Endothelial cell of umbilical vein (primary cell): ENCODE data around the gene ZNRD2. TPM values are rescaled to one million over a fixed set of nuclear protein-coding genes. Genes with fewer than 3 reads are reported as not detected.

Experiments
- BruUV-seq: library from RNA; stranded (reverse); fragments of 400-500 nt; replicated peaks from 2 replicates; lab custom pipeline; 2021; lab: Mats Ljungman, UMichigan
- CTCF ChIA-PET: fragments of 300-600, 350-600 bp; sonication (Branson Sonifier 250); formaldehyde crosslinking; loops from one replicate; lab custom pipeline; 2021; ENCODE audit warnings: antibody characterized with exemption, inconsistent platforms; lab: Charles Lee
- POLR2A ChIA-PET: fragments of 300-600, 350-600 bp; sonication (Branson Sonifier 250); formaldehyde crosslinking; loops from one replicate; lab custom pipeline; 2021; ENCODE audit warnings: antibody characterized with exemption, inconsistent platforms; lab: Charles Lee
- DNase-seq: peaks from one replicate; pipeline ENCODE4 v3.0.0-alpha.2; 2011; ENCODE audit warnings: low read depth, low spot score
- FAIRE-seq: peaks from 2 replicates; lab custom pipeline; 2011; peaks lifted over from hg19 to GRCh38; lab: Jason Lieb, UNC
- H2AFZ ChIP-seq: 2 replicates; pipeline ENCODE4 v1.6.0; 2012; ENCODE audit warnings: low read depth, low read length, control low read depth, inconsistent platforms
- H3K27ac ChIP-seq: 2 replicates; pipeline ENCODE4 v1.5.1; 2011; ENCODE audit warnings: low read depth, mild to moderate bottlenecking, control low read depth, low read length, moderate library complexity; ENCODE audit not compliant: insufficient read depth
- H3K27me3 ChIP-seq, 2 experiments: 2 replicates each; pipeline versions ENCODE4 v1.6.0 to v1.6.1; 2011; ENCODE audit warnings: low read length in 2 of 2, mixed read lengths in 1 of 2; ENCODE audit not compliant: control insufficient read depth in 2 of 2, insufficient read depth in 2 of 2
- H3K36me3 ChIP-seq, 2 experiments: 2 replicates in 1 of 2; 3 replicates in 1 of 2; pipeline ENCODE4 v1.5.1; 2011; ENCODE audit warnings: low read length in 2 of 2, mild to moderate bottlenecking in 1 of 2, moderate library complexity in 1 of 2; ENCODE audit not compliant: control insufficient read depth in 2 of 2, insufficient read depth in 2 of 2; ENCODE audit errors: extremely low read depth in 1 of 2
- H3K4me1 ChIP-seq: 3 replicates; pipeline ENCODE4 v1.5.1; 2011; ENCODE audit warnings: mild to moderate bottlenecking, low read length; ENCODE audit not compliant: control insufficient read depth, insufficient read depth; ENCODE audit errors: extremely low read depth
- H3K4me2 ChIP-seq: 2 replicates; pipeline ENCODE4 v1.6.1; 2011; ENCODE audit warnings: low read length, control low read depth, mixed read lengths; ENCODE audit not compliant: insufficient read depth
- H3K4me3 ChIP-seq, 3 experiments: fragments of 200-600 bp in 1 of 3; sonication (generic), shearing (Covaris generic) in 1 of 3; replicated peaks in 1 of 3; 2 replicates each; pipeline ENCODE4 v1.5.1; 2011 to 2016; ENCODE audit warnings: control low read depth in 3 of 3, low read length in 3 of 3, mild to moderate bottlenecking in 2 of 3, inconsistent platforms in 1 of 3, low read depth in 1 of 3, moderate library complexity in 1 of 3; ENCODE audit not compliant: insufficient read depth in 1 of 3
- H3K79me2 ChIP-seq: 2 replicates; pipeline ENCODE4 v1.6.0; 2012; ENCODE audit warnings: low read length, inconsistent platforms; ENCODE audit not compliant: control insufficient read depth, insufficient read depth
- H3K9ac ChIP-seq: replicated peaks from 2 replicates; pipeline ENCODE3; 2011; ENCODE audit warnings: low read length, control low read depth; ENCODE audit not compliant: insufficient read depth; ENCODE audit errors: extremely low read depth
- H3K9me1 ChIP-seq: replicated peaks from 3 replicates; pipeline ENCODE4 v1.6.0; 2011; ENCODE audit warnings: mild to moderate bottlenecking, low read length; ENCODE audit not compliant: control insufficient read depth, insufficient read depth; ENCODE audit errors: extremely low read depth
- H3K9me3 ChIP-seq: replicated peaks from 2 replicates; pipeline ENCODE4 v1.5.1; 2012; ENCODE audit warnings: low read length, inconsistent platforms; ENCODE audit not compliant: control insufficient read depth, insufficient read depth
- H4K20me1 ChIP-seq: replicated peaks from 2 replicates; pipeline ENCODE3; 2011; ENCODE audit warnings: mild to moderate bottlenecking, low read length; ENCODE audit not compliant: control insufficient read depth, insufficient read depth; ENCODE audit errors: extremely low read depth
- CTCF ChIP-seq, 2 donors: IDR thresholded peaks; 1 replicate in 1 of 2; 2 replicates in 1 of 2; pipeline ENCODE4 v1.5.1; 2011; ENCODE audit warnings: low read length in 2 of 2, mild to moderate bottlenecking in 2 of 2, moderate library complexity in 2 of 2, control low read depth in 1 of 2, inconsistent platforms in 1 of 2, low read depth in 1 of 2; ENCODE audit not compliant: insufficient read depth in 1 of 2; ENCODE audit errors: extremely low read depth in 1 of 2
- EZH2 ChIP-seq: IDR thresholded peaks from 2 replicates; pipeline ENCODE4 v1.6.1; 2012; ENCODE audit warnings: borderline replicate concordance, low read depth, mild to moderate bottlenecking, moderate library complexity, low read length, inconsistent platforms; ENCODE audit not compliant: severe bottlenecking
- FOS ChIP-seq: IDR thresholded peaks from 2 replicates; pipeline ENCODE4 v1.6.1; 2011; ENCODE audit warnings: mild to moderate bottlenecking, low read length, moderate library complexity, borderline replicate concordance; ENCODE audit not compliant: insufficient read depth
- GATA2 ChIP-seq: IDR thresholded peaks from 2 replicates; pipeline ENCODE4 v1.7.0; 2011; ENCODE audit warnings: low read depth, mild to moderate bottlenecking, moderate library complexity, mixed read lengths, low read length; ENCODE audit not compliant: insufficient read length, insufficient read depth
- JUN ChIP-seq: IDR thresholded peaks from 2 replicates; pipeline ENCODE4 v1.6.1; 2011; ENCODE audit warnings: borderline replicate concordance, low read depth; ENCODE audit not compliant: insufficient read length, insufficient read depth
- MAX ChIP-seq: IDR thresholded peaks from 2 replicates; pipeline ENCODE4 v1.6.1; 2011; ENCODE audit not compliant: insufficient read depth, insufficient read length
- MYC ChIP-seq: IDR thresholded peaks from one replicate; pipeline ENCODE4 v1.6.1; 2011; ENCODE audit warnings: mild to moderate bottlenecking, low read depth, low read length
- POLR2A ChIP-seq: IDR thresholded peaks from 2 replicates; pipeline ENCODE4 v1.6.1; 2012; ENCODE audit warnings: low read depth, mild to moderate bottlenecking, control low read depth, low read length
- POLR2AphosphoS5 ChIP-seq: IDR thresholded peaks from 2 replicates; pipeline ENCODE4 v1.6.1; 2012; ENCODE audit warnings: low read depth, mild to moderate bottlenecking, control low read depth, low read length, moderate library complexity; ENCODE audit not compliant: insufficient read depth
- dilution Hi-C: fragments of 300-500 bp; cut with MboI; formaldehyde crosslinking; loops from one replicate; pipeline ENCODE4 v1.15.0; 2019; ENCODE audit warnings: low sequenced_read_pairs; ENCODE audit not compliant: extremely low pct_ligation_motif_present
- intact Hi-C: fragments of 100-400 bp; cut with micrococcal nuclease; formaldehyde crosslinking; loops from one replicate; pipeline ENCODE4 v1.10.0; 2022
- polyA plus RNA-seq, 4 experiments: library from polyadenylated mRNA; depleted of rRNA in 3 of 4; stranded (reverse) in 3 of 4; unstranded in 1 of 4; fragments of >200 nt; gene quantifications; 2 replicates each; pipeline versions ENCODE4 v1.2.1 to v1.2.3, GENCODE V29; 2011 to 2012; ENCODE audit warnings: missing spikeins in 1 of 4
- total RNA-seq: library from RNA; stranded (reverse); gene quantifications from 2 replicates; pipeline ENCODE4 v1.2.3, GENCODE V29; 2021

The ZNRD2 gene
- total and polyA plus RNA-seq, 2 donors (not counting 3 experiments of a cell fraction or from before 2014, with no cell fraction given) = 40.8 to 96.7 TPM

GRCh38 chr11:65616575-65617001 is 46.3 kb downstream of the ZNRD2 start:
- no peaks in the 10 kb centered on the region for H4K20me1 ChIP-seq
- no peak for FAIRE-seq
- CTCF ChIA-PET = interaction anchor here (1.2 kb wide), 1 partner anchor 9 kb away, joined by 5 read pairs; no protein-coding TSS in a partner anchor
- H3K27ac ChIP-seq = peak overlapping the region; percentile 16
- DNase-seq = no peak
- H3K79me2 ChIP-seq = peaks cover 44% of the 10 kb centered on the region
- TSS peak; percentile 16 for BruUV-seq
- no peaks in the 10 kb centered on the region for H3K27me3 ChIP-seq
- H3K4me2 ChIP-seq = peak overlapping the region; percentile 86
- H3K36me3 ChIP-seq = peaks cover 0 to 34% of the 10 kb centered on the region in 2 experiments
- H3K4me3 ChIP-seq = peak overlapping the region; percentile 64 to 90 (median 71)
- no peaks in the 10 kb centered on the region for H3K9me3 ChIP-seq
- no peak overlapping the region for H2AFZ ChIP-seq
- H3K9me1 ChIP-seq = no peaks in the 10 kb centered on the region
- peaks cover 29% of the 10 kb centered on the region for H3K4me1 ChIP-seq
- dilution Hi-C loops = no loop called here
- H3K9ac ChIP-seq = peak overlapping the region; percentile 53
- no peak for TF ChIP-seq FOS
- TF ChIP-seq GATA2 = no peak
- intact Hi-C loops = no loop called here
- POLR2A ChIA-PET = no interaction called here

- H3K4me3 ChIP-seq = no peak overlapping the region
- no peaks in the 10 kb centered on the region for H4K20me1 ChIP-seq
- DNase-seq (no peak), FAIRE-seq (no peak)
- no peak for TF ChIP-seq JUN
- TF ChIP-seq EZH2 = no peak
- no peak for TF ChIP-seq FOS
- no peak for TF ChIP-seq CTCF (IDR thresholded peaks at IDR 0.05; ENCODE audit: extremely low read depth in 1 of 2, insufficient read depth in 1 of 2, low read depth in 1 of 2, low read length in 2 of 2)
- no peak for TF ChIP-seq MYC
- no peak for TF ChIP-seq MAX
- TF ChIP-seq GATA2 = no peak
- no peak for TF ChIP-seq POLR2AphosphoS5
- TF ChIP-seq POLR2A = no peak
- no peaks in the 10 kb centered on the region for H3K27me3 ChIP-seq
- intact Hi-C loops = no loop called here
- no peak overlapping the region for H2AFZ ChIP-seq
- H3K4me1 ChIP-seq = peaks cover 22% of the 10 kb centered on the region
- H3K27ac ChIP-seq = no peak overlapping the region
- POLR2A ChIA-PET = no interaction called here
- dilution Hi-C loops = no loop called here
- no peaks in the 10 kb centered on the region for H3K9me1 ChIP-seq
- peaks cover 0 to 37% of the 10 kb centered on the region in 2 experiments for H3K36me3 ChIP-seq
- no peaks in the 10 kb centered on the region for H3K9me3 ChIP-seq
- no TSS peak for BruUV-seq
- no peak overlapping the region for H3K4me2 ChIP-seq
- peaks cover 40% of the 10 kb centered on the region for H3K79me2 ChIP-seq
- CTCF ChIA-PET = interaction anchor here (1.2 kb wide), 1 partner anchor 9 kb away, joined by 5 read pairs; no protein-coding TSS in a partner anchor
- no peak overlapping the region for H3K9ac ChIP-seq
These were observed 47.0 kb downstream of the ZNRD2 start for GRCh38 chr11:65617136-65617850.
